Measurements from ENCODE around the gene FEM1A. TPM values are rescaled to one million over a fixed set of nuclear protein-coding genes. Genes with fewer than 3 reads are reported as not detected.

FEM1A gene
- total and polyA plus RNA-seq, 2 of the 8 experiments (the other 6 are each of a cell fraction or from before 2014, with no cell fraction given), result 6.7 to 16.1 TPM

DNA sequence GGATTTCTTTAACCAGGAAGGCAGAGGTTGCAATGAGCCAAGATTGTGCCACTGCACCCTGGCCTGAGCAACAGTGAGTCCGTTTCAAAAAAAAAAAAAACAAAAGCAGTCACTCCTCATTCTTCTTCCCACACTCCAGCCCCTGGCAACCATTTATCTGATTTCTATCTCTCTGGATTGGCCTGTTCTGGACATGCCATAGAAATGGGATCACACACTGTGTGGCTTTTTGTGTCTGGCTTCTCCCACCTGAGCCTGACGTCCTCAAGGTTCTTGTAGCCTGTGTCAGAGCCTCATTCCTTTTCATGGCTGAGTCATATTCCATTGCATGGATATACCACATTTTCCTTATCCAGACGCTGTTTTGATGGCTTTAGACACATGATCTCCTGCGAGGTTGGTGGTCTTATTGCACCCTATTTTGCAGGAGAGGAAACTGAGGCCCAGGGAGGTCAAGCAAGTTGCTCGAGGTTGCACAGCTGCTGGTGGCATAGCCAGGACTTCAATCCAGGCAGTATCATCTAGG lies 15.8 kb upstream of the FEM1A start:
- 74% methylated on average over 5 of the region's 5 CpGs; no CpG with 5 or more reads in 1 of the 2 experiments for WGBS, 2 experiments (ENCODE audit: extremely low coverage in 1 of 2, insufficient coverage in 1 of 2, insufficient read length in 1 of 2, insufficient replicate concordance in 2 of 2, low coverage in 1 of 2, low lambda C conversion rate in 2 of 2, missing lambda C conversion rate in 1 of 2)
- Histone ChIP-seq H2BK15ac (ENCODE audit: low read length) (no peak overlapping the region), H3K27me3 (replicated peaks in 1 of 4; ENCODE audit: control insufficient read depth in 3 of 4, extremely low read depth in 1 of 4, insufficient read depth in 3 of 4, low read length in 3 of 4) (no peaks in the 10 kb centered on the region), H4K91ac (replicated peaks; ENCODE audit: insufficient read length, low read length) (no peak overlapping the region), H3K79me2 (ENCODE audit: control insufficient read depth in 1 of 2, insufficient read depth in 2 of 2, low read length in 2 of 2) (no peaks in the 10 kb centered on the region), H4K5ac (ENCODE audit: insufficient read length, low read depth, low read length) (no peak overlapping the region), H2BK120ac (replicated peaks; ENCODE audit: low read depth, low read length) (no peak overlapping the region), H4K8ac (ENCODE audit: extremely low read depth, insufficient read depth, low read length) (no peak overlapping the region), H3K18ac (ENCODE audit: extremely low read depth, low read length) (no peak overlapping the region), H3K14ac (ENCODE audit: insufficient read length) (no peak overlapping the region), H3K9ac (replicated peaks in 1 of 4; ENCODE audit: extremely low read depth in 1 of 4, low read depth in 3 of 4, low read length in 3 of 4) (no peak overlapping the region), H3K4me1 (replicated peaks in 1 of 4; ENCODE audit: control insufficient read depth in 3 of 4, insufficient read depth in 4 of 4, low read length in 3 of 4) (no peaks in the 10 kb centered on the region), H2AFZ (ENCODE audit: low read length) (no peak overlapping the region), H3K4ac (replicated peaks; ENCODE audit: insufficient read length, low read depth, low read length) (no peak overlapping the region), H3K4me3 (ENCODE audit: extremely low read depth in 1 of 4, insufficient read depth in 2 of 4, low read depth in 3 of 4, low read length in 4 of 4) (no peak overlapping the region), H2AK5ac (ENCODE audit: low read depth, low read length) (no peak overlapping the region), H3K23me2 (ENCODE audit: low read depth, low read length) (no peaks in the 10 kb centered on the region), H3K4me2 (ENCODE audit: insufficient read depth in 1 of 2, low read depth in 2 of 2, low read length in 2 of 2) (no peak overlapping the region), H2BK12ac (ENCODE audit: low read depth, low read length) (no peak overlapping the region), H3K36me3 (ENCODE audit: control insufficient read depth in 2 of 4, insufficient read depth in 4 of 4, low read length in 3 of 4) (no peaks in the 10 kb centered on the region), H3K23ac (ENCODE audit: insufficient read length) (no peak overlapping the region), H4K20me1 (replicated peaks in 1 of 2; ENCODE audit: control insufficient read depth in 1 of 2, insufficient read depth in 2 of 2, low read length in 2 of 2) (no peaks in the 10 kb centered on the region), H2BK5ac (ENCODE audit: low read depth, low read length) (no peak overlapping the region), H3K9me3 (ENCODE audit: insufficient read depth in 2 of 2, low read depth in 1 of 2, low read length in 1 of 2) (no peaks in the 10 kb centered on the region), H3K56ac (replicated peaks; ENCODE audit: insufficient read length, low read depth, low read length) (no peak overlapping the region), H2BK20ac (ENCODE audit: low read length) (no peak overlapping the region), H3K79me1 (ENCODE audit: low read depth, low read length) (no peaks in the 10 kb centered on the region), H3K27ac (ENCODE audit: low read depth, low read length) (no peak overlapping the region)
- ChIA-PET POLR2A (ENCODE audit: partially characterized antibody) (no interaction called here), CTCF (ENCODE audit: partially characterized antibody) (interaction anchor here (0.9 kb wide), 1 partner anchor 27 kb away, joined by 3 read pairs; no protein-coding TSS in a partner anchor)
- FAIRE-seq (no peak), DNase-seq (ENCODE audit: low read depth in 1 of 2, low spot score in 2 of 2) (no peak)
- TF ChIP-seq POLR2A (IDR thresholded peaks at IDR 0.05; ENCODE audit: control extremely low read depth in 1 of 2, low read depth in 2 of 2, low read length in 2 of 2) (no peak), RAD21 (IDR thresholded peaks at IDR 0.05 in 1 of 2, conservative IDR thresholded peaks at IDR 0.05 in 1 of 2; ENCODE audit: low read depth in 2 of 2, low read length in 2 of 2) (no peak), NRF1 (IDR thresholded peaks at IDR 0.05; ENCODE audit: low read depth, low read length) (no peak), CREB1 (IDR thresholded peaks at IDR 0.05) (no peak), KDM4A (IDR thresholded peaks at IDR 0.05; ENCODE audit: low read depth, low read length, severe bottlenecking) (no peak), KDM1A (IDR thresholded peaks at IDR 0.05; ENCODE audit: borderline replicate concordance, low read length) (no peak), CTBP2 (IDR thresholded peaks at IDR 0.05; ENCODE audit: borderline replicate concordance, insufficient read depth, insufficient read length, low read length) (no peak)
- TF ChIP-seq, protein P1, sequence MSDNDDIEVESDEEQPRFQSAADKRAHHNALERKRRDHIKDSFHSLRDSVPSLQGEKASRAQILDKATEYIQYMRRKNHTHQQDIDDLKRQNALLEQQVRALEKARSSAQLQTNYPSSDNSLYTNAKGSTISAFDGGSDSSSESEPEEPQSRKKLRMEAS (IDR thresholded peaks at IDR 0.05), result no peak
- TF ChIP-seq, protein P2, sequence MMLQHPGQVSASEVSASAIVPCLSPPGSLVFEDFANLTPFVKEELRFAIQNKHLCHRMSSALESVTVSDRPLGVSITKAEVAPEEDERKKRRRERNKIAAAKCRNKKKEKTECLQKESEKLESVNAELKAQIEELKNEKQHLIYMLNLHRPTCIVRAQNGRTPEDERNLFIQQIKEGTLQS (IDR thresholded peaks at IDR 0.05; ENCODE audit: insufficient read depth, low read depth, low read length), result no peak

All from H1 (cell line).